SIG-M5 treated with dmso at 0.1 percent for 504 hours (cell line): ENCODE measurements around the gene PKNOX2.

Experiments used
- DNase-seq: peaks from one replicate; lab custom pipeline; 2025; ENCODE audit not compliant: unreplicated experiment; lab: John Stamatoyannopoulos, UW

The PKNOX2 gene

GRCh38 chr11:125305345-125305744 lies 140.8 kb downstream of the PKNOX2 start:
- no peak for DNase-seq

DNA sequence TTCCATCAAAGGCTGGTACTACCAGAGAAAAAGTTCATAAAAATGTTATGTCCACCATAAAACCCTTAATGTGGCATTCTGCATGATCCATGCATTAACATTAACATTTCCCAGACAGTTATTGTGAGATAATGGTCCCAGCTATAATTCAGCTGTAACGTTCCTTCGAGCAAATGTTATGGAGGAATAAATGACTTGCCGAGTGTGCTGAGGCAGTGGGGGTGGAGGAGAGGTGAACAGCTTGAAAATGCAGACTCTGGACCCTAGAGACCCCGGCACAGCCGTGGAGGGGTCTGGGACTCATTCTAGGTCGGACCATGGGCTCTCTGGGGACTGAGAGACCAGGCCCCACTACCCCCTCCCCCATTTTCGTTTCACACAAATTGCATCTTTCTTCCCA lies 141.9 kb downstream of the PKNOX2 start:
- no peak for DNase-seq

- DNase-seq, result no peak
Observed at GRCh38 chr11:125308246-125308645, 143.7 kb downstream of the PKNOX2 start.

- DNase-seq, result no peak
Observed at GRCh38 chr11:125312391-125312790, 147.8 kb downstream of the PKNOX2 start.

DNA sequence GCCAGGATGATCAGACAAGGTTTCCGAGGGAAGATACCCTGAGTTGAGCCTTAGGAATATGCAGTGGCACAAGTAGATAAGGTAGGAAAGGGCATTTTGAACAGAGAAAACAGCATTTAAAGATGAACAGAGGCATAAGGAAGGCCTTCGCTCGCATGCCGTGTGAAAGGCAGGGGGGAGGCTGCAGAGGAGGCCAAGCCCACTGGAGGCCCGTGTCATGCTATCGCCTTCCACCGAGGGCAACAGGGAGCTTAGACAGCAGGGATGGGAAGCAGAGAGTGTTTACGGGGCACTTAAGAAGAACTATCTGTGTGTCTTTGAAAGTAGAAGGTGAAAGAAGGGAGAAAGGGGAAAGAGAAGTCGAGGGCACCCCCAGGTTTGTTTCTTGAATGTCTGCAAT lies 148.3 kb downstream of the PKNOX2 start:
- DNase-seq, result no peak

- no peak for DNase-seq
Observed at GRCh38 chr11:125313271-125314219, 149.0 kb downstream of the PKNOX2 start.

- DNase-seq, result no peak
Observed at GRCh38 chr11:125314276-125315078, 149.9 kb downstream of the PKNOX2 start.

DNA sequence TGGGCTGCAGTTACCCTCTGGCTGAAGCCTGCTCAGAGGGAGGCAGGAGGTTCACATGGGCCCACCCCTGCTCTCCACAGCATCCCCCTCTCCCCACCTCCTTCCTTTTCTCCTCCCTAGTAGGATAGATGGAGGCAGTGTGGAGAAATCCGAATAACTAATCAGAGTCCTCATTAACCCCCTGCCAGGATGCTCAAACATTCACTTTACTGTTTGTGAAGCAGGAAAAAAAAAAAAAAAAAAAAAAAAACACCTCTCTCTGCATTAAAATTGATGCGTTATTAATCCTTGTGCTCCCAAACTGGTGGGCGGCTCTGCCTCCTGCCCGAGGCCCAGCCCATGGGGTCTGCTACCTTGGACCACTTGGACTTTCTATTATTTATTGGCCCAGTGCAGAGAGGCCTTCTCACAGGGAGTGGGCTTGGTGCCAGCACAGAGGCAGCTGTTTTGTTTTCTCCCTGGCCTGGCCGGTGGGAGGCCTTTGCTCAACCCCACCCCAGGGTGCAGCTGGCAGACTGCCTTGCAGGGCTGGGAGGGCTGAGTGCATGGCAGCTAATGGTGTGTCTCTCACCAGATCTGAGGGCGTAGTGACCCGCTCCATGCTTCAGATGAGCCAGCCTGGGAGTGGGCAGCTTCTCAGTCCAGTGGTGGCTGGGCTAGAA lies 150.7 kb downstream of the PKNOX2 start:
- no peak for DNase-seq

- DNase-seq, result no peak
Observed at GRCh38 chr11:125317416-125317815, 152.9 kb downstream of the PKNOX2 start.

GRCh38 chr11:125319649-125320048 lies 155.1 kb downstream of the PKNOX2 start:
- DNase-seq, result no peak

- no peak for DNase-seq
Observed at GRCh38 chr11:125320347-125321076, 156.0 kb downstream of the PKNOX2 start.

DNA sequence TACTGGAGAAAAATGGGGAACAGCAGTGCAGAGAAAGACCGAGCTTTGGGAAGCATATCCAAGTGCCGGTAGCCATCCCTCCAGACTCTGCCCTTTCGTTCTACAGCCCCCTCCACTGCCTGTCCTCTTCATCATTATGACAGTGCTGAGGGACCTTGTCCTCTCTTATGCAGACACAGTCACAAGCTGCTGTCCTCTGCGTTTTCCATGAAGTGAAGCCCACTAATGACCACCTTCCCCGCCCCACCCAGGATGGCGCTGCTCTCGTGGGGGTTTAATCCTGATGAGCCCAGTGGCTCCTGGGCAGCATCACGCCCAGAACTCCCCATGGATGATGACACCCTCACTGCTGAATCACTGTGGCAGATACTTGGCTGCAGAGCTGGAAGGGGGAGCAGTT lies 157.7 kb downstream of the PKNOX2 start:
- no peak for DNase-seq

DNA sequence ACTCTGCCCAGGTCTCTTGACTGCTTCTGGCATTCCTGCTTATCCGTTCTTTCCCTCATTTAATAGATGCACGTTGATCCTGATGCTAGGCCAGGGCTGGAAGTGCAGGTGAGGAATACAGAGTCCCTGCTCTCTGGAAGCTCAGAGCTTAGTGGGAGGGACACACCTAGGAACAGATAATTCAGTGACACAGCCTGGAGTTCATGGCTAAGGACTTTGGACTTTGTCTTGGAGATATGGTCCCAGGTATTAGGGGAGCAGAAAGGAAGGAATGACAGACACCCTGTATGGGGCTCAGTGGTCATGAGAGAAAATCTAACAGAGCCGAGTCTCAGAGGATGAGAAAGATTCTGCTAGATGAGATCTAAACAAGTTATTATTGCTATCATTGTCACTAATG lies 160.6 kb downstream of the PKNOX2 start:
- no peak for DNase-seq

- DNase-seq, result no peak
Observed at GRCh38 chr11:125326126-125326525, 161.6 kb downstream of the PKNOX2 start.

- DNase-seq, result no peak
Observed at GRCh38 chr11:125327518-125328224, 163.1 kb downstream of the PKNOX2 start.

DNA sequence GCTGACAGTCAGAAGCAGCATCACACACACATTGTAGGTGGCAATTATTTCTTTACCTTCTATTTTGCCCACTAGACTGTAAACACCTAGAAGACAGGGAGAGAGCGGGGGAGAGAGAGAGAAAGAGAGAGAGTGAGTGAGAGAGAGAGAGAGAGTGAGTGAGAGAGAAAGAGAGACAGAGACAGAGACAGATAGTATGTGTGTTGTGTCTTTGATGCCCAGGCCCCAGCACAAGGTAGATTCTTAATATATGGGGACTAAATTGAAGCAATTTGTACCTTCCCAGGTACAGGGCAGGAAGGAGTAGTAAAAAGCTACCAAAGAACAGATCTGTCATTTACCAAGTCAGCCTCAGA lies 163.7 kb downstream of the PKNOX2 start:
- no peak for DNase-seq

- DNase-seq, result no peak
Observed at GRCh38 chr11:125329786-125330185, 165.2 kb downstream of the PKNOX2 start.

- no peak for DNase-seq
Observed at GRCh38 chr11:125330462-125331325, 166.1 kb downstream of the PKNOX2 start.

DNA sequence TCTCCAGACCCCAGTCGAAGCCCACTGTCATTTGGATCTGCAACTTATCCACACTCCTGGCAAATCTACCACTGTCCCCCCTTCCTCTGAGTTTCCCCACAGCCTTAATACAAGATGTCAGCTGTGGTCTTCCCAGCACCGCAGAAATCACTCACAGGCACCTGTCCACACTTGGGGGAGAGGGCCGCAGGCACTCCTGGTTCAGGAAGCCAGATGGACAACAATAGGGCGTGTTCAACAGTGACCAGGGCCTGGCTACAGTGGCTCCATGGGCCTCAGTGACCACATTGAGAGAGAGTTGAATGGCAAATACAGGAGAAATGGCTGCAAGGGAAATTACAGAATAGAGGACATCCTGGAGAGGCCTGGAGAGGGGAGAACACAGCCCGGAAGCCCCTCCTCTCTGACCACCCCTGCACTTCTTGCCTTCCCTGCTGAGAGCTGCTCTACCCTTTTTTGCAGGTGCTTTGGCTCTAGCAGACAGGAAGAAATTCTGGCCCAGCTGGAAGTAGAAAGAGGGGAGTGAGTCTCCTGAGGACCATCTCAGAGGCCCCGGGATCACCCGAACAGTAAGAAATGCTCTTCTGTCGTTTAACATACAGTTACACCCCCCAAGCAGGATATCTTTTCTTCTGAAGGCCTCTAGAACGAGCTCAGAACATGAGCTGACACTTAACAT lies 166.9 kb downstream of the PKNOX2 start:
- no peak for DNase-seq
